Stimulated activated CD4-positive, alpha-beta T cell treated with anti-CD3 and anti-CD28 coated beads, Interleukin-4, amount 100 ng/mL, for 24 hours (primary cell): ENCODE measurements around the gene EOGT.

Experiments used
- DNase-seq: peaks from one replicate; pipeline ENCODE4 v3.0.0-alpha.2; 2020

Gene EOGT

DNA sequence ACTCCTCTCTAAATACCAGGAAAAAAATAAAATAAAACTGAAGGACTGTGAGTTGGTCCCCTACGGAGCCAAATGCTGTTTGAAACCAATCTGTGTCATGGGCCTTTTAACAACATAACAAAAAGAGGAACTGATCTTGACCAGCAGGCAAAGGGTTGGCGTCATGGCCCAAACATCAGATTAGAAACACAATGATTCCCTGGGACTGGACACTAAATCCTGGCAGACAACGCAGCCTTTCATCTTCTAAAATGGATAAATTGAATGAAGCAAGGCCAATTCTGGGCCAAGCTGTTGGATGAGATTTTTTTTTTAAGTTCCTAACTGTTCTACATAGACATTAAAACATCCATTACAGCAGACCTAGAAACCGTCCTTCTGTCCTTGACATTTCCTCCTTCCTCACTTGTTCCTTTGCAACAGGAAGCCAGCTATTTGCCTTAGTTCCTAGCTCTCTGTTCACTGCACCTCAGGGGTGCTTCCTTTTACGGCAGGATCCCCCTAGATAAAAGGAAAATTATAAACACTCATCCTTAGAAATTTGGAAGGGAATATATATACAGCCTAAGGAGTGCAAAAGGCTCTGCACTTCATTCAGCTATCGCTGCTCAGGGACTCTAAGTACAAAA lies 59.6 kb downstream of the EOGT start:
- DNase-seq: no peak

GRCh38 chr3:68945225-68945624 lies 68.3 kb downstream of the EOGT start:
- DNase-seq: no peak

DNA sequence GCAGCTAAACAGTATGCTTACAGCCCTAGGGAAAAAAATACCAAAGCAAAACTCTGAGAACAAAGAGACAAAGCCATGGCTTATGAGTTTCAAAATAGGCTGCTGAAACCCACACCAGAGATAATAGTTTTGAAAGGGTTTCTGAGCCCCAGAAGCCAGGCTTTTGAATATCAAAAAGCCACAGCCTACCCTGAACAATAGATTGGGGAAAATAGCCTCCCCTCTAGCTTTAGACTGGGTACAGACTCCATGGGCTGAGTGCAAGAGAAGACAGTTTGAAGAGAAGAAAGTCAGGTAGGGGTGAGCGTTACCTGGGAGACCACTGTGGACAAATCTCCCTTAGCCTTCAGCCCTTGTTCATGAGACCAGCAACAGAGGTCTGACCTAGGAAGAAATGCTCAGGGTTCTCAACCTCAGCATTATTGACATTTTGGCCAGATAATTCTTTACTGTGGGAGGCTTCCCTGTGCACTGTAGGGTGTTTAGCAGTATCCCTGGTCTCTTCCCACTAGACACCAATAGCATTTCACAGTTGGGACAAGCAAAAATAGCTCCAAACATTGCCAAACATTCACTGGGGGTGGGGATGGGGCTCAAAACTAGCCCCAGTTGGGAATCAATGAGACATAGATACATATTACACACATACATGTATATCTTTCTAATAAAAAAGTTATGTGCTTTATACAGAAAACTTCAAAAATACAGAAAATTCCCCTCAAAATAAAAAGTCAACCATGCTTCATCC lies 69.6 kb downstream of the EOGT start:
- no peak for DNase-seq

- DNase-seq: no peak
Observed at GRCh38 chr3:68941055-68941454, 72.4 kb downstream of the EOGT start.

DNA sequence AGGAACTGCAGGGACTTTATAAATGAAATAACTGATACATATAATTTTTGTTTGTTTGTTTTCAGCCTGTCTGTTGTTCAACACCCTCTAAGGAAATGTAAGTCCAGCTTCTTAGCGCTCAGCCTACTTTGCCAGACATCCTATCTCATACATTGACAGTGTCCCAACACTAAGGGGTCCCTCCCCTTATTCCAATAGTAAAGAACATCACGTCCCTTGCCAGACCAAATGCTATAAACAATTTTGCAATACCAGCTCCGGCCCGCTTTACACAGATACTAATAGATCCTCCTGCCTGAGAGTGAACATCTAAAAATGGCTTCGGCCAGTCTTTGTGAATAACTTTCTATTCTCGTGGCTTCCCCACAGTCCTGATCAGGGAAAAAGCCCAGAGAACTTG lies 76.6 kb downstream of the EOGT start:
- no peak for DNase-seq

GRCh38 chr3:68935778-68936177 lies 77.7 kb downstream of the EOGT start:
- DNase-seq: no peak

GRCh38 chr3:68931406-68932149 lies 81.9 kb downstream of the EOGT start:
- DNase-seq: no peak
